Measurements from ENCODE around the gene LIAS. TPM values are rescaled to one million over a fixed set of nuclear protein-coding genes. Genes with fewer than 3 reads are reported as not detected.
A peak's percentile ranks its signal among the peaks of the same experiment; 100 is the strongest.
"Not testable (repeated sequence)": the region's sequence is repeated elsewhere in the genome, so short reads cannot be mapped to it uniquely, and the experiment has no call there.

Gene LIAS
- total RNA-seq, 1 donor from 2014 or later, result 9.6 TPM

DNA sequence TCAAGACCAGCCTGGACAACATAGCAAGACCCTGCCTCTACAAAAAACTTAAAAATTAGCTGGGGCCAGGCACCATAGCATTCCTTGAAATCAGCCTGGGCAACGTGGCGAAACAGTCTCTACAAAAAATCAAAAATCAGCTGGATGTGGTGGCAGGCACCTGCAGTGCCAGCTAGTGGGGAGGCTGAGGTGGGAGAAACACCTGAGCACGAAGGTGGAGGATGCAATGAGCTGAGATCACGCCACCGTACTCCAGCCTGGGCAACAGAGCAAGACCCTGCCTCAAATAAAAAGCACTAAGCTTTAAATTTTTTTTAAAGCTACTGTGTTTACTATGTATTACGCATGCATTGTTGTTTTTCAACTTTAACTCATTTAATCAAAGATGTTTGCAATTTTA is 3.4 kb upstream of the LIAS start:
- Mint-ChIP-seq H3K9me3 (ENCODE audit: unreplicated experiment) (no peaks in the 10 kb centered on the region), H3K36me3 (ENCODE audit: low read depth, unreplicated experiment) (peaks cover 35% of the 10 kb centered on the region), H3K27me3 (ENCODE audit: low read depth, unreplicated experiment) (no peaks in the 10 kb centered on the region), H3K4me3 (ENCODE audit: unreplicated experiment) (peak overlapping the region; percentile 98), H3K4me1 (ENCODE audit: low read depth, unreplicated experiment) (peaks cover 29% of the 10 kb centered on the region), H3K27ac (ENCODE audit: unreplicated experiment) (no peak overlapping the region)
- Histone ChIP-seq H2AFZ (ENCODE audit: low read depth, low read length) (no peak overlapping the region), H3K4me2 (ENCODE audit: low read length) (peak overlapping the region; percentile 90), H3K79me2 (ENCODE audit: insufficient read depth, low read length) (peaks cover 61% of the 10 kb centered on the region), H3K4me1 (ENCODE audit: insufficient read depth, low read length) (peaks cover 20% of the 10 kb centered on the region), H3K36me3 (ENCODE audit: insufficient read depth, low read length) (peaks cover 62% of the 10 kb centered on the region), H3K9me3 (ENCODE audit: insufficient read depth, low read depth, low read length) (no peaks in the 10 kb centered on the region), H3K27me3 (ENCODE audit: insufficient read depth, low read length) (no peaks in the 10 kb centered on the region), H3K9ac (ENCODE audit: low read length) (peak overlapping the region; percentile 97), H3K27ac (ENCODE audit: low read depth, low read length) (no peak overlapping the region), H4K20me1 (ENCODE audit: insufficient read depth, low read length) (peaks cover 75% of the 10 kb centered on the region), H3K4me3 (ENCODE audit: insufficient read depth, low read depth, low read length) (peak overlapping the region; percentile 94)
- no peak for TF ChIP-seq EZH2 (IDR thresholded peaks at IDR 0.05; ENCODE audit: insufficient read depth, low read length)
- TF ChIP-seq, protein P1, sequence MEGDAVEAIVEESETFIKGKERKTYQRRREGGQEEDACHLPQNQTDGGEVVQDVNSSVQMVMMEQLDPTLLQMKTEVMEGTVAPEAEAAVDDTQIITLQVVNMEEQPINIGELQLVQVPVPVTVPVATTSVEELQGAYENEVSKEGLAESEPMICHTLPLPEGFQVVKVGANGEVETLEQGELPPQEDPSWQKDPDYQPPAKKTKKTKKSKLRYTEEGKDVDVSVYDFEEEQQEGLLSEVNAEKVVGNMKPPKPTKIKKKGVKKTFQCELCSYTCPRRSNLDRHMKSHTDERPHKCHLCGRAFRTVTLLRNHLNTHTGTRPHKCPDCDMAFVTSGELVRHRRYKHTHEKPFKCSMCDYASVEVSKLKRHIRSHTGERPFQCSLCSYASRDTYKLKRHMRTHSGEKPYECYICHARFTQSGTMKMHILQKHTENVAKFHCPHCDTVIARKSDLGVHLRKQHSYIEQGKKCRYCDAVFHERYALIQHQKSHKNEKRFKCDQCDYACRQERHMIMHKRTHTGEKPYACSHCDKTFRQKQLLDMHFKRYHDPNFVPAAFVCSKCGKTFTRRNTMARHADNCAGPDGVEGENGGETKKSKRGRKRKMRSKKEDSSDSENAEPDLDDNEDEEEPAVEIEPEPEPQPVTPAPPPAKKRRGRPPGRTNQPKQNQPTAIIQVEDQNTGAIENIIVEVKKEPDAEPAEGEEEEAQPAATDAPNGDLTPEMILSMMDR (IDR thresholded peaks at IDR 0.05; ENCODE audit: insufficient read depth, low read depth, low read length), result no peak
- FAIRE-seq, result no peak
- DNase-seq (ENCODE audit: low read depth), result no peak

DNA sequence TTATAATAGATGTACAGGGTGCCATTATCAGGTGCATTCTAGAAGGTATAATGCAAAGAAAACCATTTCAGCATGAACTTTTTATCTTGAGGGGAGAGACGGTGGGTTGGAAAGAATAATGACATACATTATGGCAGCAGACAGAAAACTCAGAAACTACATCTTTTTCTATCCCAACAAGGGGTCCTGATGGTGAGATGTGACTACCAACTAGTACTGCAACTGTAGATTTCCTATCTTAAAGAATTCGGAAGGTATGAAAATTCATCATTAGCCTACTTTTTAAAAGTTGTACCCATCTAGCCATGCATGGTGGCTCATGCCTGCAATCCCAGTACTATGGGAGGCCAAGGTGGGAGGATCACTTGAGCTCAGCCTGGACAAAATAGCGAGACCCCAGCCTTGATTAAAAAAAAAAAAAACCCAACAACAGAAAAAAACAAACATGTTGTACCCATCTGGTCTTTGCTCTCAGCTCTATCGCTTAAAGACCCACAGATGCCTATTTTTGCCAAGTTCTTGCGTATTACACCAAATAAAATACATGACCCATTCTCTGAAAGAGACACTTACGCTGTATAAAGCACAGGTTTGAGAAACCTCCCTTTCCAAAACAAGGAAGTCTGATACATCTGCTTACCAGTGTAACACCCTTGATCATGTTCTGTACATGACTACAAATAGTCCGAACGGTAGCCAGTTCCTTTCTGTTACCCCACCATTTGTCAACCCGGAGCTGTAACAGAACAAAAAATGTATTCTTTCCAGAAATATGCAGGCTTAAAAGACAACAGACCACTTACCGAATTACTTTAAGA is 1.7 kb upstream of the LIAS start:
- no peaks in the 10 kb centered on the region for H3K9me3 Mint-ChIP-seq (ENCODE audit: unreplicated experiment)
- Histone ChIP-seq H2AFZ (ENCODE audit: low read depth, low read length) (no peak overlapping the region), H4K20me1 (ENCODE audit: insufficient read depth, low read length) (peaks cover 59% of the 10 kb centered on the region), H3K4me3 (ENCODE audit: insufficient read depth, low read depth, low read length) (peak overlapping the region; percentile 94), H3K9me3 (ENCODE audit: insufficient read depth, low read depth, low read length) (no peaks in the 10 kb centered on the region), H3K9ac (ENCODE audit: low read length) (peak overlapping the region; percentile 97), H3K36me3 (ENCODE audit: insufficient read depth, low read length) (peaks cover 52% of the 10 kb centered on the region), H3K27me3 (ENCODE audit: insufficient read depth, low read length) (no peaks in the 10 kb centered on the region), H3K4me1 (ENCODE audit: insufficient read depth, low read length) (peaks cover 20% of the 10 kb centered on the region), H3K4me2 (ENCODE audit: low read length) (peak overlapping the region; percentile 90), H3K27ac (ENCODE audit: low read depth, low read length) (no peak overlapping the region), H3K79me2 (ENCODE audit: insufficient read depth, low read length) (peaks cover 59% of the 10 kb centered on the region)
- peaks cover 16% of the 10 kb centered on the region for H3K4me1 Mint-ChIP-seq (ENCODE audit: low read depth, unreplicated experiment)
- no peak for FAIRE-seq
- H3K27me3 Mint-ChIP-seq (ENCODE audit: low read depth, unreplicated experiment), result no peaks in the 10 kb centered on the region
- no peak for DNase-seq (ENCODE audit: low read depth)
- peaks cover 29% of the 10 kb centered on the region for H3K36me3 Mint-ChIP-seq (ENCODE audit: low read depth, unreplicated experiment)
- TF ChIP-seq EZH2 (IDR thresholded peaks at IDR 0.05; ENCODE audit: insufficient read depth, low read length), result no peak
- TF ChIP-seq, protein P1 (IDR thresholded peaks at IDR 0.05; ENCODE audit: insufficient read depth, low read depth, low read length), result no peak
- peak overlapping the region; percentile 100 for H3K27ac Mint-ChIP-seq (ENCODE audit: unreplicated experiment)
- peak overlapping the region; percentile 98 for H3K4me3 Mint-ChIP-seq (ENCODE audit: unreplicated experiment)

DNA sequence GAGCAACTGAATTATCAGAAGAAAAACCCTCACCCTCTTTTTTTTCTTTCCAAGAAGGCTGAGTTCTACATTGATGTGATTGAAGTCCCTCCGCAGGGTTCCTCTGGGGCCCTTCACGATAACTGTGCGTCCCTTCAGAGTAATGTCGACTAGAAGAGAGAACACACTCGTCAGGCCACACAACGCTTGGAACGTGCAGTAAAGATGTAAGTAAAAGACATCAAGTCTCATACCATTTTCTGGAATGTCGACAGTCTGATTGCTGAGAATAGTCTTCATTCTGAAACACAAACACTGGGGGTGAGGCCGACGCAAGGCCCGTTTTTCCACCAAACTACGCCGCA is 723 bp upstream of the LIAS start:
- H3K36me3 ChIP-seq (ENCODE audit: insufficient read depth, low read length), result peaks cover 42% of the 10 kb centered on the region
- H3K27me3 ChIP-seq (ENCODE audit: insufficient read depth, low read length); H3K27me3 Mint-ChIP-seq (ENCODE audit: low read depth, unreplicated experiment); H3K9me3 ChIP-seq (ENCODE audit: insufficient read depth, low read depth, low read length); H2AFZ ChIP-seq (ENCODE audit: low read depth, low read length); FAIRE-seq; H3K9me3 Mint-ChIP-seq (ENCODE audit: unreplicated experiment); DNase-seq (ENCODE audit: low read depth): not testable (repeated sequence)
- H4K20me1 ChIP-seq (ENCODE audit: insufficient read depth, low read length), result peaks cover 49% of the 10 kb centered on the region
- H3K27ac ChIP-seq (ENCODE audit: low read depth, low read length), result peak overlapping the region; percentile 94
- H3K27ac Mint-ChIP-seq (ENCODE audit: unreplicated experiment), result peak overlapping the region; percentile 100
- peak overlapping the region; percentile 90 for H3K4me2 ChIP-seq (ENCODE audit: low read length)
- H3K4me1 ChIP-seq (ENCODE audit: insufficient read depth, low read length), result peaks cover 20% of the 10 kb centered on the region
- peaks cover 52% of the 10 kb centered on the region for H3K79me2 ChIP-seq (ENCODE audit: insufficient read depth, low read length)
- H3K36me3 Mint-ChIP-seq (ENCODE audit: low read depth, unreplicated experiment), result peaks cover 24% of the 10 kb centered on the region
- H3K4me3 Mint-ChIP-seq (ENCODE audit: unreplicated experiment), result peak overlapping the region; percentile 98
- peak overlapping the region; percentile 94 for H3K4me3 ChIP-seq (ENCODE audit: insufficient read depth, low read depth, low read length)
- peak overlapping the region; percentile 97 for H3K9ac ChIP-seq (ENCODE audit: low read length)
- H3K4me1 Mint-ChIP-seq (ENCODE audit: low read depth, unreplicated experiment), result peaks cover 14% of the 10 kb centered on the region

Measured in astrocyte (in vitro differentiated cells and primary cell).